HepG2 (cell line): Measurements from ENCODE around the gene TTLL4. TPM values are rescaled to one million over a fixed set of nuclear protein-coding genes. Genes with fewer than 3 reads are reported as not detected.

Experiments used
- ARID3A ChIP-seq: IDR thresholded peaks from 2 replicates; pipeline ENCODE4 v1.6.1; 2012; ENCODE audit warnings: low read depth, low read length, improper control_type of control experiment
- CENPT ChIP-seq: sonication (generic); formaldehyde crosslinking; IDR thresholded peaks from 2 replicates; pipeline ENCODE4 v1.8.0; 2022; ENCODE audit warnings: low read depth, mild to moderate bottlenecking, moderate library complexity, missing genetic modification reagents
- KDM4B ChIP-seq: sonication (generic); formaldehyde crosslinking; IDR thresholded peaks from 2 replicates; pipeline ENCODE4 v1.4.0; 2020; ENCODE audit warnings: missing genetic modification reagents
- REXO4 ChIP-seq: sonication (generic); formaldehyde crosslinking; IDR thresholded peaks from 2 replicates; pipeline ENCODE4 v1.8.0; 2022; ENCODE audit warnings: missing genetic modification reagents, mild to moderate bottlenecking, borderline replicate concordance
- RFX3 ChIP-seq: IDR thresholded peaks from 2 replicates; pipeline ENCODE4 v1.6.1; 2016; ENCODE audit warnings: missing biosample characterization, missing genetic modification reagents
- SMAD1 ChIP-seq: sonication (generic); formaldehyde crosslinking; IDR thresholded peaks from 2 replicates; pipeline ENCODE4 v1.4.0; 2020; ENCODE audit warnings: missing genetic modification reagents, low read depth, mild to moderate bottlenecking, borderline replicate concordance
- ZNF17 ChIP-seq: sonication (generic); formaldehyde crosslinking; IDR thresholded peaks from 2 replicates; pipeline ENCODE4 v1.5.0; 2020; ENCODE audit warnings: mild to moderate bottlenecking, missing genetic modification reagents
- ZNF720 ChIP-seq: sonication (generic); formaldehyde crosslinking; IDR thresholded peaks from 2 replicates; pipeline ENCODE4 v1.4.0; 2020; ENCODE audit warnings: missing genetic modification reagents
- polyA plus RNA-seq, 8 experiments: library from polyadenylated mRNA; depleted of rRNA in 3 of 8; stranded (reverse) in 7 of 8; unstranded in 1 of 8; fragments of >200 nt; fragmentation: Illumina TruSeq in 4 of 8; extraction: Trizol in 4 of 8; gene quantifications; 2 replicates each; pipeline versions ENCODE4 v1.2.1 to v1.2.3, GENCODE V29; 2011 to 2016; ENCODE audit warnings: low read depth in 4 of 8, missing spikeins in 1 of 8, mixed read lengths in 1 of 8; ENCODE audit not compliant: insufficient read depth in 1 of 8
- total RNA-seq, 5 experiments: library from RNA; depleted of rRNA; stranded (reverse); fragments of >200 nt; fragmentation: Illumina TruSeq; extraction: Trizol; gene quantifications; 2 replicates each; pipeline ENCODE4 v1.2.3, GENCODE V29; 2016; ENCODE audit warnings: low read depth in 1 of 5
- TF ChIP-seq, protein P1 (sequence below): sonication (generic); formaldehyde crosslinking; IDR thresholded peaks from 2 replicates; pipeline ENCODE4 v1.8.1; 2023; ENCODE audit warnings: mild to moderate bottlenecking, missing genetic modification reagents
- TF ChIP-seq, protein P2 (sequence below): sonication (generic); formaldehyde crosslinking; IDR thresholded peaks from 2 replicates; pipeline ENCODE4 v1.4.0; 2020; ENCODE audit warnings: missing genetic modification reagents
- TF ChIP-seq, protein P3 (sequence below), 2 experiments: fragments of 450-650 bp in 1 of 2; sonication (generic) in 1 of 2; formaldehyde crosslinking in 1 of 2; IDR thresholded peaks; 2 replicates each; pipeline versions ENCODE4 v1.6.1 to v1.8.0; 2016 to 2022; ENCODE audit warnings: antibody characterized with exemption in 1 of 2, mild to moderate bottlenecking in 1 of 2, missing genetic modification reagents in 1 of 2
- TF ChIP-seq, protein P4 (sequence below): sonication (generic); formaldehyde crosslinking; IDR thresholded peaks from 2 replicates; pipeline ENCODE4 v1.4.0; 2020; ENCODE audit warnings: mild to moderate bottlenecking, missing genetic modification reagents

The TTLL4 gene
- total and polyA plus RNA-seq, 2 of the 13 experiments (the other 11 are each of a cell fraction or from before 2014, with no cell fraction given) = 77.5 to 84.6 TPM

DNA sequence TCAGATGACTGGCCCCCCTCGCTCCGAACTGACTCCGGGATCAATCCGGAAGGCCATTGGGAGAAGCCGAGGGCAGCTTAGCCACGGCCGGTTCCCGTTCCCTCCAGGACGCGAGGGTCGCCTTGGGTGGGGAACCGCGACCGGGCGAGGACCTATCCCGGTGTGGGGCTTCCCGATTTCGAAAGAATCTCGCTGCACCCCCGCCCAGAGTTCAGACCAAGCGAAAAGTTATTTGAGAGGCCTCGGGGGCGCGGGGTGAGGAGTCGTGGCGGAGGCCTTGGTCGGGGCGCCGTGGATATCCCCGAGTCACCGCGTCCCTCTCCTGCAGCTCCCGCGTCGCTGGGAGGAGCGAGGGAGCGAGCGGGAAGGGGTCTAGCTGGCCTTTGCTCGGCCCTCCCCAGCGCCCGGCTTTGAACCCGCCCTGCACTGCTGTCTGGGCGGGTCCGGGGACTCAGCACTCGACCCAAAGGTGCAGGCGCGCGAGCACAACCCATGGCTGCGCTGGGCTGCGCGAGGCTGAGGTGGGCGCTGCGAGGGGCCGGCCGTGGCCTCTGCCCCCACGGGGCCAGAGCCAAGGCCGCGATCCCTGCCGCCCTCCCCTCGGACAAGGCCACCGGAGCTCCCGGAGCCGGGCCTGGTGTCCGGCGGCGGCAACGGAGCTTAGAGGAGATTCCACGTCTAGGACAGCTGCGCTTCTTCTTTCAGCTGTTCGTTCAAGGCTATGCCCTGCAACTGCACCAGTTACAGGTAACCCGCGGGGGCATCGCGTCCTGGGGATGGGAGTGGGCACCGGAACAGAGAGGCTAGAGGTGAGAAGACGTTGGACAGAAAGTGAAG, 71.3 kb downstream of the TTLL4 start, which contains the start of gene CYP27A1 (continued):
- TF ChIP-seq, protein P1, sequence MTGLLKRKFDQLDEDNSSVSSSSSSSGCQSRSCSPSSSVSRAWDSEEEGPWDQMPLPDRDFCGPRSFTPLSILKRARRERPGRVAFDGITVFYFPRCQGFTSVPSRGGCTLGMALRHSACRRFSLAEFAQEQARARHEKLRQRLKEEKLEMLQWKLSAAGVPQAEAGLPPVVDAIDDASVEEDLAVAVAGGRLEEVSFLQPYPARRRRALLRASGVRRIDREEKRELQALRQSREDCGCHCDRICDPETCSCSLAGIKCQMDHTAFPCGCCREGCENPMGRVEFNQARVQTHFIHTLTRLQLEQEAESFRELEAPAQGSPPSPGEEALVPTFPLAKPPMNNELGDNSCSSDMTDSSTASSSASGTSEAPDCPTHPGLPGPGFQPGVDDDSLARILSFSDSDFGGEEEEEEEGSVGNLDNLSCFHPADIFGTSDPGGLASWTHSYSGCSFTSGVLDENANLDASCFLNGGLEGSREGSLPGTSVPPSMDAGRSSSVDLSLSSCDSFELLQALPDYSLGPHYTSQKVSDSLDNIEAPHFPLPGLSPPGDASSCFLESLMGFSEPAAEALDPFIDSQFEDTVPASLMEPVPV (CRISPR knock-in tag) = peak; percentile 99
- TF ChIP-seq, protein P2, sequence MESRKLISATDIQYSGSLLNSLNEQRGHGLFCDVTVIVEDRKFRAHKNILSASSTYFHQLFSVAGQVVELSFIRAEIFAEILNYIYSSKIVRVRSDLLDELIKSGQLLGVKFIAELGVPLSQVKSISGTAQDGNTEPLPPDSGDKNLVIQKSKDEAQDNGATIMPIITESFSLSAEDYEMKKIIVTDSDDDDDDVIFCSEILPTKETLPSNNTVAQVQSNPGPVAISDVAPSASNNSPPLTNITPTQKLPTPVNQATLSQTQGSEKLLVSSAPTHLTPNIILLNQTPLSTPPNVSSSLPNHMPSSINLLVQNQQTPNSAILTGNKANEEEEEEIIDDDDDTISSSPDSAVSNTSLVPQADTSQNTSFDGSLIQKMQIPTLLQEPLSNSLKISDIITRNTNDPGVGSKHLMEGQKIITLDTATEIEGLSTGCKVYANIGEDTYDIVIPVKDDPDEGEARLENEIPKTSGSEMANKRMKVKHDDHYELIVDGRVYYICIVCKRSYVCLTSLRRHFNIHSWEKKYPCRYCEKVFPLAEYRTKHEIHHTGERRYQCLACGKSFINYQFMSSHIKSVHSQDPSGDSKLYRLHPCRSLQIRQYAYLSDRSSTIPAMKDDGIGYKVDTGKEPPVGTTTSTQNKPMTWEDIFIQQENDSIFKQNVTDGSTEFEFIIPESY = peak; percentile 5; the same call in 1 of the 2 replicates
- TF ChIP-seq ARID3A (no peak; the same call in 1 of the 2 replicates), ZNF720 (CRISPR knock-in tag) (no peak), REXO4 (no peak), RFX3 (CRISPR knock-in tag) (no peak), SMAD1 (CRISPR knock-in tag) (peak; percentile 92; the same call in 1 of the 2 replicates), CENPT (no peak), KDM4B (CRISPR knock-in tag) (no peak; the same call in none of the 2 replicates), ZNF17 (CRISPR knock-in tag) (no peak)
- TF ChIP-seq, protein P3, sequence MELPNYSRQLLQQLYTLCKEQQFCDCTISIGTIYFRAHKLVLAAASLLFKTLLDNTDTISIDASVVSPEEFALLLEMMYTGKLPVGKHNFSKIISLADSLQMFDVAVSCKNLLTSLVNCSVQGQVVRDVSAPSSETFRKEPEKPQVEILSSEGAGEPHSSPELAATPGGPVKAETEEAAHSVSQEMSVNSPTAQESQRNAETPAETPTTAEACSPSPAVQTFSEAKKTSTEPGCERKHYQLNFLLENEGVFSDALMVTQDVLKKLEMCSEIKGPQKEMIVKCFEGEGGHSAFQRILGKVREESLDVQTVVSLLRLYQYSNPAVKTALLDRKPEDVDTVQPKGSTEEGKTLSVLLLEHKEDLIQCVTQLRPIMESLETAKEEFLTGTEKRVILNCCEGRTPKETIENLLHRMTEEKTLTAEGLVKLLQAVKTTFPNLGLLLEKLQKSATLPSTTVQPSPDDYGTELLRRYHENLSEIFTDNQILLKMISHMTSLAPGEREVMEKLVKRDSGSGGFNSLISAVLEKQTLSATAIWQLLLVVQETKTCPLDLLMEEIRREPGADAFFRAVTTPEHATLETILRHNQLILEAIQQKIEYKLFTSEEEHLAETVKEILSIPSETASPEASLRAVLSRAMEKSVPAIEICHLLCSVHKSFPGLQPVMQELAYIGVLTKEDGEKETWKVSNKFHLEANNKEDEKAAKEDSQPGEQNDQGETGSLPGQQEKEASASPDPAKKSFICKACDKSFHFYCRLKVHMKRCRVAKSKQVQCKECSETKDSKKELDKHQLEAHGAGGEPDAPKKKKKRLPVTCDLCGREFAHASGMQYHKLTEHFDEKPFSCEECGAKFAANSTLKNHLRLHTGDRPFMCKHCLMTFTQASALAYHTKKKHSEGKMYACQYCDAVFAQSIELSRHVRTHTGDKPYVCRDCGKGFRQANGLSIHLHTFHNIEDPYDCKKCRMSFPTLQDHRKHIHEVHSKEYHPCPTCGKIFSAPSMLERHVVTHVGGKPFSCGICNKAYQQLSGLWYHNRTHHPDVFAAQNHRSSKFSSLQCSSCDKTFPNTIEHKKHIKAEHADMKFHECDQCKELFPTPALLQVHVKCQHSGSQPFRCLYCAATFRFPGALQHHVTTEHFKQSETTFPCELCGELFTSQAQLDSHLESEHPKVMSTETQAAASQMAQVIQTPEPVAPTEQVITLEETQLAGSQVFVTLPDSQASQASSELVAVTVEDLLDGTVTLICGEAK (IDR thresholded peaks at IDR 0.05) = no peak
- TF ChIP-seq, protein P3 (CRISPR knock-in tag; IDR thresholded peaks at IDR 0.05) = peak; percentile 72; the same call in 1 of the 2 replicates
- TF ChIP-seq, protein P4, sequence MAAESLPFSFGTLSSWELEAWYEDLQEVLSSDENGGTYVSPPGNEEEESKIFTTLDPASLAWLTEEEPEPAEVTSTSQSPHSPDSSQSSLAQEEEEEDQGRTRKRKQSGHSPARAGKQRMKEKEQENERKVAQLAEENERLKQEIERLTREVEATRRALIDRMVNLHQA (CRISPR knock-in tag) = no peak; the same call in 1 of the 2 replicates
